ENCODE data around the gene HOMER2.

The HOMER2 gene

DNA sequence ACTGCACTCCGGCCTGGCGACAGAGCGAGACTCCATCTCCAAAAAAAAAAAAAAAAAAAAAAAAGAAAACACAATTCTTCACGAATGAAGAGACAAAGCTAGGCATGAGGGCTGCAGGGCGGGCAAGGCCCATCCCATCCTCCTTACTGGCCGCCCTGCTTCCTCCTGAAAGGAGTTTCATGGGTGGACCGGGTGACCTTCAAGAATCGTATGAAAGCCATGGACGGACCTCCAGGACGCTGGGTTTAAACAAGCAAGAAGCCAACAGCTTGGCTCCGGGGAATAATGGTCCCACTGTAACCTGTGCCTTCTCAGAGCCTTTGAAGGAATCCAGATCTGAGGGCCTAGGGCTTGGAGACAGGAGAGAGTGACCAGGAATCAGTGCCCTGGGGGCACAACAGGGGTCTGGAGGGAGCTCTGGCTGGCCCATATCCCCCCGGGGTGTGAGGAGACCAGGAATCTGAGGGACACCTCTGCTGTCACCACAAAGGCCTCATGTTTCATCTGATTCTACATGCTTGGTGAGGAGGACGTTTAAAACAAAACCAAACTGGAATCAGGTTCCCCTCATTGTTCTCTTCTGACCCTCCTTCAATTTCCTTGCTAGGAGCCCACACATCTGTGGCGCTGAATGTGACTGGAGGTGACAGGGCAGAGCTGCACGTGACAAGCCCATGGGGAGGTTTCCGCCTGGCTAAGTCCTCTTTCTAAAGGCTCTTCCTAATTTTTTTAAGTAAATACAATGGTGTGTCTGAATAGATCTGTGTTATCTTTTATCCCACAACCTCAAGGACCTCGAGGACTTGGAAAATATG is 97.0 kb downstream of the HOMER2 start:
- no peak for DNase-seq

DNA sequence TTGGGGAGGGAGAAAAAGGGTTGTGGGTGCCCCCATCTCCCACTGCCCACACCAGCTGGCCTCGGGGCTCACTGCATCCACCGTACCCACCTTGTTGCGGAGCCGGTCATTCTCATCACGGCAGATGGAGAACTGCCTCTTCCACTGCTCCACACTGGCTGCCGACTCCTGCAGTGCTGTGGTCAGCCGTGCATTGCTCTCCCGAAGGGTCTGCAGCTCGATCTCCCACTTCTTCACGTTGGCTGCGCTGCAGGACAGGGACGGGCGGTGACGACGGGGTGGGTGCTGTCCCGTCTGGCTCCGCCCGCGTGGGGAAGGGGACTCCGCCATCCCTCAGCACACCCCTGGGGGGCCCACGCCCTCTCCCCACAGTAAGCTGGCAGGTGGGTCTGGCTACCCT is 98.0 kb downstream of the HOMER2 start:
- no peak for DNase-seq

DNA sequence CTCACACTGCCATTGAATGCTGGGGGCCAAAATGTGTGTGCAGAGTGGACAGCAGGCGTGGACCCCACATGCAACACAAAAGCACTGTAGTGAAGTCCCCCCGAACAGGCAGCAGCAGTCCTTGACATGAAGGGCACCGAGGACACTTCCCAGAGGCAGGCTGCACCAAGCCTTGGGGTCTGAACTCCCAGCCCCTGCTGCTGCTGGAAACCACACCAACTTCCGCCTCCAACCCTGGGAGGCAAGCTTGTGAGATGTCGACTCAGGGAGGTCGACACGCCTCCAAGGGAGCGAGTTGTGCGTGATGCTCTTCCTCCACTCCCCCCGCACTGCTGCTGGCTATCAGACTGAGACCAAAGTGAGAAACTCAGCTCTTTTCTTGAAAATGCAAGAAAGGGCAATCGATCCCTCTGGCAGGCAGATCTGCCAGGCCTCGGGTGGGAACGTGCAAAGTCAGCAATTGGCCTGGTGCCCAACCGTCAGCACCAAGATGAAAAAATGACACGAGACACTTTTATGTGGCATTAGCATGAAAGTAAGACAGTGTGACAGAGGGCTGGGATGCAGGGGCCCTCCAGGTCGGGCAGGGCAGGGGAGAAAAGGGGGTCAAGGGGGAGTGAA is 99.5 kb downstream of the HOMER2 start:
- no peak for DNase-seq

- DNase-seq, result no peak
Measured at GRCh38 chr15:82851981-82852511, 100.5 kb downstream of the HOMER2 start.

DNA sequence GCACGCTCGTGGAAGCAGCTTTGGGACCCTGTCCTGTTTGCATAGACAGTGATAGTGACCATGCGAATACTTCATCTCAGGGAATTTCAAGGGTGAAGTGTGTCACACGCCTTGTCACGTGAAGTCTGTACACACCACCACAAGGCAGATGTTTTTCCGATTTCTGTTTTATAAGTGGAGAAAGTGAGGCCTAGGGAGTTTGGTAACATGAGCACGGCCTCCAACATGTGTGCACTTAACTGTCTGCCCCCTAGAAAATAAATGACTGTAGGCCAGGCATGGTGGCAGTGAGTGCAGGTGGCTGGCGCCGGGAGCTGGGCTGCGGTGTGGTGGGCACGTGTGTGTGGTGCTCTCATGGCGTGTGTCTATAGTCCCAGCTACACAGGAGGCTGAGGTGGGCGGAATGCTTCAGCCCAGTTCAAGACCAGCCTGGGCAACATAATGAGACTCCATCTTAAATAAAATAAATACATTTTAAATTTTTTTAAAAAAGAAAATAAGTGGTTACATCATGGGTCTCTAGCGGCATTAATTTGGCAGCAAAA is 101.1 kb downstream of the HOMER2 start:
- no peak for DNase-seq

GRCh38 chr15:82850731-82851130 is 101.8 kb downstream of the HOMER2 start:
- DNase-seq, result no peak

GRCh38 chr15:82849556-82850512 is 102.7 kb downstream of the HOMER2 start:
- DNase-seq, result peak; percentile 35

DNA sequence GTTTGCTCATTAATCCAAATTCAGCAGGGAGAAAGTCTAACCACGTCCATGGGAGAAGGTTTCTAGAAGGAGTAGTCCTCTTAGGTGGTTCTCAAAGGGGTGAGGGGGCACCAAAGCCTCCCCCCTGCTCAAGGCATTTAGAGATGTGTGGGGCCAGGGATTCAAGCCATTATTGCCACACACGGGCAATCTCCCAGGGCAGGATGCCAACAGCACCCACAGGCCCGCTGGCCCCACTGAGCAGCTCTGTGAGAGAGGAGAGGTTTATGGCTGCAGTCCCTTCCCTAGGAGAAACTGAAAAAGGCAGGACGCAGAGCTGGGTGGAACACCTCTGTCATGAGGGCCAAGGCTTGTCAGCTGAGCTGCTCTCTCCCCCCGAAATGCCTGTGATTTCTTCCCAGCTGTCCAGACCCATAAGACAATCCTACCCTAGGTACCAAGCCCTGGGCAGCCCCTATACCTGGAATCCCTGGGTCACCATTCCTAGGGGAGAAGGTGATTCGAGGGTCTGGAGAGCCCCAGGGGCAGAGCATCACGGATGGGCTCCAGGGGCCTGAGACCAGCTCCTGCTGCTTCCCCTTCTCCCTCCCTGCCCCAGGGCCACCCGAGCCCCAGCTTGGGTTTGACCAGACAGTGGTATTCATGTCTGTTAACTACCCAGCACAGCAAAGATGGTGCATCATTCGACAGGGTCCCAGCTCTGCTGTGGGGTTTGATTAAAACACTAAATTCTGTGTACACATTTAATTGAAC is 104.1 kb downstream of the HOMER2 start:
- no peak for DNase-seq

DNA sequence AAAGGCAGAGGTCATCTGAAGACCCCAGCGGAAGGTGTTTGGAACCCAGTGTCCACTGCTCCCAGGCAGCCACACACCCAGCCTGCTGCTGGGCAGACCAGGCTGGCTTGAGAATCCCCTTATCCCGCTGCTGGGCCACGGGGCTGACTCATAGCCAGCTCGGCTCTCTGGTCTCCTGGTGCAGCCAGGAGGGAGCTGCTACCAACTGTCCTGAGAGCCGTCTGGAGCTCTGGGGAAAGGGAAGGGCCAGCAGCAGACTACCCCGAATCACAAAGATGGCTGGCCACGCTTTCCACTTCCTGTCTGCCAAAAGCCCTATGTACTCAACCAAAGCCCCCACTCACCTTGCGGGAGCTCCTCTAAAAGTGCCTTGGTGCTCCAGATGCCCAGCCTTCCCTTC is 104.8 kb downstream of the HOMER2 start:
- DNase-seq, result no peak

- no peak for DNase-seq
Measured at GRCh38 chr15:82846621-82847020, 105.9 kb downstream of the HOMER2 start.

- DNase-seq, result no peak
Measured at GRCh38 chr15:82845686-82846085, 106.8 kb downstream of the HOMER2 start.

DNA sequence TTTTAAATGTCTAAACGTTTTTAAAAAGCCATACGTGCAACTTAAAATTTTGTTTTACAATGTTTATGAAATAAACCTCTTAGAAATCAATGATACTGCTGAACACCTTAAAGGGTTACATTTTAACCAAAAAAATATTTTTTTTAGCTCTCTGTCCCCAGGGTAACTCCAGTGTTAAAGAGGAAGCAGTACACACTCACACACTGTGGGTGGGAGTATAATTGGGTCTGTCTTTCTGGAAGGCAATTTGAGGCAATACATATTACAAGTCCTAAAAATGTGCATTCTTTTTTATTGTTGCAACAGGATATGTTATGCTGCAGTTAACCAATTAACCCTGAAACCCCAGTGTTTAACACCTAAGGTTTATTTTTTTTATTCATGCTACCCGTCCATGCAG is 109.0 kb downstream of the HOMER2 start:
- no peak for DNase-seq

DNA sequence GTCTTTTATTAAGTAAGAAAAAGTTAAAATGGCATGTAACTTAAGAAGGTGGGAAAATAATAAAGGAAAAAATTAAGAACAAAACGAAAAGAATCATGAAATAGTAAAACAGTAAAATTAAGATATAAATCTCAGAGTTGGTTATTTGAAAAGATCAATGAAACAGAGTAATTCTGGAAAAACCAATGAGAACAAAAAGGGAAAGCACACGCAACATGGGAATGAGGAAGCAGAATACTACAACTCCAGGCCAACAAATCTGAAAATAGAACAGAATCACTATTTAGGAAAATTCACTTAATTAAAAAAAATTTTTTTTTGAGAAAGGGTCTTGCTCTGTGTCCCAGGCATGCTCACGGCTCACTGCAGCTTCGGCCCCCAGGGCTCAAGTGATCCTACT is 112.4 kb downstream of the HOMER2 start:
- DNase-seq, result no peak

DNA sequence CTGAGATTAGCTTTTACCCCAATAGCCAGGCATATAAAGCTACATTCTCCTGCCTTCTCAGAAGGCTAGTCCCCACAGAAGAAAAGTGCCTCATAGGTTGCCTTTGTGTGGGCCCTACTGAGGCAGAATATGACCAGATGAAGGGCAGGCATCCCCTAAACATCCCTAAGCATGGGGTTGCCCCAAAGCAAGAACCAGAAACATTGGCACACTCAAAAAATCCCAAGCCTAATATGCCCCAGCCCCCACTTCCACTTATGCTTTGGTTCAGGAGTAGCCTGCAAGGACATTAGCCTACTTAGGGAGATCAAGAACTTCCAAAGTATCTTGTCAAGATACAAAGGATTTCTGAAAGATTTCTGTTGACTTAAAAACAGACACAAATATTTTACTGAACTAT is 113.4 kb downstream of the HOMER2 start:
- DNase-seq, result no peak

- no peak for DNase-seq
Measured at GRCh38 chr15:82838096-82838735, 114.3 kb downstream of the HOMER2 start.

- no peak for DNase-seq
Measured at GRCh38 chr15:82835391-82835917, 117.1 kb downstream of the HOMER2 start.

- no peak for DNase-seq
Measured at GRCh38 chr15:82833362-82833682, 119.2 kb downstream of the HOMER2 start.

- DNase-seq, result peak; percentile 51
Measured at GRCh38 chr15:82832601-82833361, 119.7 kb downstream of the HOMER2 start.

- no peak for DNase-seq
Measured at GRCh38 chr15:82831894-82832600, 120.5 kb downstream of the HOMER2 start.
